GM23338 (cell line): ENCODE measurements around the gene IFT74. TPM values are rescaled to one million over a fixed set of nuclear protein-coding genes. Genes with fewer than 3 reads are reported as not detected.

Source experiments
- ATAC-seq: fragments of 200-7000 bp; cut with Tn5 transposase; 3 replicates; pipeline ENCODE4 v1.9.1; 2020
- DNase-seq: peaks from one replicate; pipeline ENCODE4 v3.0.0-alpha.2; 2015; ENCODE audit warnings: low spot score
- H2AFZ ChIP-seq: fragments of 200-600 bp; sonication (generic); 2 replicates; pipeline ENCODE4 v1.8.0; 2016; ENCODE audit warnings: antibody characterized with exemption, mild to moderate bottlenecking, moderate library complexity
- H3F3A ChIP-seq: fragments of 200-600 bp; sonication (generic); replicated peaks from 2 replicates; pipeline ENCODE4 v1.8.0; 2017; ENCODE audit warnings: antibody characterized with exemption, mixed run types, low read depth
- H3K27ac ChIP-seq: fragments of 200-600 bp; sonication (generic); 2 replicates; pipeline ENCODE4 v1.6.1; 2016; ENCODE audit warnings: low read depth
- H3K27me3 ChIP-seq: fragments of 200-600 bp; sonication (generic); 2 replicates; pipeline ENCODE4 v1.8.0; 2016; ENCODE audit warnings: mild to moderate bottlenecking, mixed run types, moderate library complexity; ENCODE audit not compliant: insufficient read depth
- H3K36me3 ChIP-seq: fragments of 200-600 bp; sonication (generic); 2 replicates; pipeline ENCODE4 v1.8.0; 2016; ENCODE audit warnings: mild to moderate bottlenecking; ENCODE audit not compliant: insufficient read depth
- H3K4me1 ChIP-seq: fragments of 200-600 bp; sonication (generic); 2 replicates; pipeline ENCODE4 v1.8.0; 2016; ENCODE audit warnings: mild to moderate bottlenecking, moderate library complexity; ENCODE audit not compliant: insufficient read depth
- H3K4me2 ChIP-seq: fragments of 200-600 bp; sonication (generic); 2 replicates; pipeline ENCODE4 v1.7.1; 2017; ENCODE audit warnings: mixed run types
- H3K4me3 ChIP-seq: fragments of 200-600 bp; sonication (generic); 2 replicates; pipeline ENCODE4 v1.6.1; 2016; ENCODE audit warnings: mixed run types
- H3K79me2 ChIP-seq: fragments of 200-600 bp; sonication (generic); replicated peaks from 2 replicates; pipeline ENCODE4 v1.8.0; 2017; ENCODE audit warnings: mild to moderate bottlenecking; ENCODE audit not compliant: insufficient read depth
- H3K9me2 ChIP-seq: fragments of 200-600 bp; sonication (generic); 2 replicates; pipeline ENCODE4 v1.8.0; 2017; ENCODE audit not compliant: insufficient read depth
- H4K20me1 ChIP-seq: fragments of 200-600 bp; sonication (generic); replicated peaks from 2 replicates; pipeline ENCODE4 v1.8.0; 2017; ENCODE audit warnings: mild to moderate bottlenecking; ENCODE audit not compliant: insufficient read depth
- H3K27ac Mint-ChIP-seq: 2 replicates; pipeline ENCODE4 v1.8.0; 2020; ENCODE audit warnings: inconsistent platforms, mild to moderate bottlenecking, moderate library complexity, mixed read lengths
- H3K27me3 Mint-ChIP-seq: 3 replicates; pipeline ENCODE4 v1.8.0; 2022; ENCODE audit warnings: low read depth, mild to moderate bottlenecking, moderate library complexity, mixed read lengths, inconsistent platforms; ENCODE audit not compliant: insufficient read depth, poor library complexity
- H3K36me3 Mint-ChIP-seq: 3 replicates; pipeline ENCODE4 v1.8.0; 2021; ENCODE audit warnings: low read depth, mild to moderate bottlenecking, inconsistent platforms, moderate library complexity, mixed read lengths
- H3K4me1 Mint-ChIP-seq: 3 replicates; pipeline ENCODE4 v1.8.0; 2020; ENCODE audit warnings: mild to moderate bottlenecking, inconsistent platforms, mixed read lengths
- H3K4me3 Mint-ChIP-seq: 3 replicates; pipeline ENCODE4 v1.8.0; 2021; ENCODE audit warnings: moderate library complexity, mild to moderate bottlenecking, inconsistent platforms, mixed read lengths
- H3K9me3 Mint-ChIP-seq: 3 replicates; pipeline ENCODE4 v1.8.0; 2020; ENCODE audit warnings: moderate library complexity, mild to moderate bottlenecking, inconsistent platforms, mixed read lengths
- CREB1 ChIP-seq: fragments of 250-450 bp; sonication (Bioruptor Pico); IDR thresholded peaks from 2 replicates; pipeline ENCODE4 v1.5.0; 2020; ENCODE audit warnings: low read depth, mild to moderate bottlenecking, moderate library complexity
- EZH2 ChIP-seq: fragments of 200-600 bp; sonication (generic); IDR thresholded peaks from one replicate; pipeline ENCODE4 v1.8.0; 2017; ENCODE audit warnings: antibody characterized with exemption, mild to moderate bottlenecking, low read depth; ENCODE audit not compliant: unreplicated experiment
- EZH2phosphoT487 ChIP-seq: fragments of 200-600 bp; sonication (generic); IDR thresholded peaks from one replicate; pipeline ENCODE4 v1.8.1; 2018; ENCODE audit warnings: antibody characterized with exemption; ENCODE audit not compliant: unreplicated experiment
- JUNB ChIP-seq: IDR thresholded peaks from one replicate; pipeline ENCODE4 v1.6.1; 2016; ENCODE audit warnings: antibody characterized with exemption; ENCODE audit not compliant: unreplicated experiment
- NANOG ChIP-seq: IDR thresholded peaks from 2 replicates; pipeline ENCODE4 v1.6.1; 2016; ENCODE audit warnings: antibody characterized with exemption, borderline replicate concordance
- POLR2AphosphoS5 ChIP-seq: IDR thresholded peaks from 2 replicates; pipeline ENCODE4 v1.6.1; 2016; ENCODE audit warnings: antibody characterized with exemption, low read depth
- STAT1 ChIP-seq: IDR thresholded peaks from one replicate; pipeline ENCODE4 v1.6.1; 2016; ENCODE audit warnings: antibody characterized with exemption; ENCODE audit not compliant: unreplicated experiment
- ZNF114 ChIP-seq: fragments of 250-450 bp; sonication (Bioruptor Pico); IDR thresholded peaks from 2 replicates; pipeline ENCODE4 v1.5.0; 2020; ENCODE audit warnings: mild to moderate bottlenecking, moderate library complexity
- ZNF331 ChIP-seq: fragments of 250-450 bp; sonication (Bioruptor Pico); IDR thresholded peaks from 2 replicates; pipeline ENCODE4 v1.5.0; 2020; ENCODE audit warnings: low read depth, mild to moderate bottlenecking, moderate library complexity
- polyA plus RNA-seq: library from polyadenylated mRNA; unstranded; fragments of >200 nt; fragmentation: Nextera tagmentation; extraction: Ambion mirVana; gene quantifications from 2 replicates; pipeline ENCODE4 v1.2.1, GENCODE V29; 2016
- total RNA-seq: library from RNA; depleted of rRNA; stranded (reverse); fragments of >200 nt; shearing (Covaris generic); gene quantifications from 2 replicates; pipeline ENCODE4 v1.2.3, GENCODE V29; 2014
- TF ChIP-seq, protein P1 (sequence below), 2 experiments: fragments of 200-600 bp in 1 of 2; sonication (generic) in 1 of 2; conservative IDR thresholded peaks; 2 replicates each; pipeline versions ENCODE4 v1.5.1 to v1.6.1; 2016 to 2017; ENCODE audit warnings: antibody characterized with exemption in 2 of 2, low read depth in 2 of 2, mild to moderate bottlenecking in 2 of 2, moderate library complexity in 1 of 2
- TF ChIP-seq, protein P2 (sequence below): fragments of 250-450 bp; sonication (Bioruptor Pico); IDR thresholded peaks from 2 replicates; pipeline ENCODE4 v1.5.0; 2020; ENCODE audit warnings: mild to moderate bottlenecking, moderate library complexity
- TF ChIP-seq, protein P3 (sequence below): IDR thresholded peaks from 2 replicates; pipeline ENCODE4 v1.6.1; 2016; ENCODE audit warnings: antibody characterized with exemption
- TF ChIP-seq, protein P4 (sequence below): IDR thresholded peaks from one replicate; pipeline ENCODE4 v1.6.1; 2018; ENCODE audit warnings: antibody characterized with exemption; ENCODE audit not compliant: unreplicated experiment

The IFT74 gene
- total and polyA plus RNA-seq, 2 experiments from 2014 or later: 14.6 to 30.0 TPM

DNA sequence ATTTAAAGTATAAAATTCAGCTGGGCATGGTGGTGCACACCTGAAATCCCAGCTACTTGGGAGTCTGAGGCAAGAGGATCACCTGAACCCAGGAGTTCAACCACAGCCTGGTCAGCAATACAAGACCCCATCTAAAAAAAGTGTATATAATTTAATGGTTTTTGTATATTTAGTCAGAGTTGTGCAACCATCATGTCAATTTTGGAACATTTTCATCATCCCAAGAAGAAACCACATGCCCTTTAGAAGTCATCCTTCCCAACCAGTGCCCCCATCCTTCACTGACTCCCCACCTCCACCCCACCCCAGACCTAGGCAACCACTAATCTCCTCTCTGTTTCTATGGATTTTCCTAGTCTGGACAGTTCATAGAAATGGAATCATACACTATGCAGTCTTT lies 134.0 kb downstream of the IFT74 start:
- Histone ChIP-seq H3K4me3 (no peak overlapping the region), H4K20me1 (no peaks in the 10 kb centered on the region), H3K36me3 (peaks cover 4% of the 10 kb centered on the region; the same call in 1 of the 2 replicates), H3F3A (no peaks in the 10 kb centered on the region), H3K9me2 (no peaks in the 10 kb centered on the region; the same call in 1 of the 2 replicates), H3K4me1 (no peaks in the 10 kb centered on the region), H3K27me3 (no peaks in the 10 kb centered on the region), H3K79me2 (no peaks in the 10 kb centered on the region), H3K4me2 (no peak overlapping the region), H2AFZ (no peak overlapping the region), H3K27ac (no peak overlapping the region)
- no peak overlapping the region for H3K4me3 Mint-ChIP-seq
- no peaks in the 10 kb centered on the region for H3K4me1 Mint-ChIP-seq
- ATAC-seq: no peak
- no peaks in the 10 kb centered on the region; the same call in 2 of the 3 replicates for H3K36me3 Mint-ChIP-seq
- TF ChIP-seq, protein P1, sequence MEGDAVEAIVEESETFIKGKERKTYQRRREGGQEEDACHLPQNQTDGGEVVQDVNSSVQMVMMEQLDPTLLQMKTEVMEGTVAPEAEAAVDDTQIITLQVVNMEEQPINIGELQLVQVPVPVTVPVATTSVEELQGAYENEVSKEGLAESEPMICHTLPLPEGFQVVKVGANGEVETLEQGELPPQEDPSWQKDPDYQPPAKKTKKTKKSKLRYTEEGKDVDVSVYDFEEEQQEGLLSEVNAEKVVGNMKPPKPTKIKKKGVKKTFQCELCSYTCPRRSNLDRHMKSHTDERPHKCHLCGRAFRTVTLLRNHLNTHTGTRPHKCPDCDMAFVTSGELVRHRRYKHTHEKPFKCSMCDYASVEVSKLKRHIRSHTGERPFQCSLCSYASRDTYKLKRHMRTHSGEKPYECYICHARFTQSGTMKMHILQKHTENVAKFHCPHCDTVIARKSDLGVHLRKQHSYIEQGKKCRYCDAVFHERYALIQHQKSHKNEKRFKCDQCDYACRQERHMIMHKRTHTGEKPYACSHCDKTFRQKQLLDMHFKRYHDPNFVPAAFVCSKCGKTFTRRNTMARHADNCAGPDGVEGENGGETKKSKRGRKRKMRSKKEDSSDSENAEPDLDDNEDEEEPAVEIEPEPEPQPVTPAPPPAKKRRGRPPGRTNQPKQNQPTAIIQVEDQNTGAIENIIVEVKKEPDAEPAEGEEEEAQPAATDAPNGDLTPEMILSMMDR (conservative IDR thresholded peaks at IDR 0.05; ENCODE audit: low read depth in 2 of 2): no peak
- no peak for TF ChIP-seq NANOG
- TF ChIP-seq, protein P2, sequence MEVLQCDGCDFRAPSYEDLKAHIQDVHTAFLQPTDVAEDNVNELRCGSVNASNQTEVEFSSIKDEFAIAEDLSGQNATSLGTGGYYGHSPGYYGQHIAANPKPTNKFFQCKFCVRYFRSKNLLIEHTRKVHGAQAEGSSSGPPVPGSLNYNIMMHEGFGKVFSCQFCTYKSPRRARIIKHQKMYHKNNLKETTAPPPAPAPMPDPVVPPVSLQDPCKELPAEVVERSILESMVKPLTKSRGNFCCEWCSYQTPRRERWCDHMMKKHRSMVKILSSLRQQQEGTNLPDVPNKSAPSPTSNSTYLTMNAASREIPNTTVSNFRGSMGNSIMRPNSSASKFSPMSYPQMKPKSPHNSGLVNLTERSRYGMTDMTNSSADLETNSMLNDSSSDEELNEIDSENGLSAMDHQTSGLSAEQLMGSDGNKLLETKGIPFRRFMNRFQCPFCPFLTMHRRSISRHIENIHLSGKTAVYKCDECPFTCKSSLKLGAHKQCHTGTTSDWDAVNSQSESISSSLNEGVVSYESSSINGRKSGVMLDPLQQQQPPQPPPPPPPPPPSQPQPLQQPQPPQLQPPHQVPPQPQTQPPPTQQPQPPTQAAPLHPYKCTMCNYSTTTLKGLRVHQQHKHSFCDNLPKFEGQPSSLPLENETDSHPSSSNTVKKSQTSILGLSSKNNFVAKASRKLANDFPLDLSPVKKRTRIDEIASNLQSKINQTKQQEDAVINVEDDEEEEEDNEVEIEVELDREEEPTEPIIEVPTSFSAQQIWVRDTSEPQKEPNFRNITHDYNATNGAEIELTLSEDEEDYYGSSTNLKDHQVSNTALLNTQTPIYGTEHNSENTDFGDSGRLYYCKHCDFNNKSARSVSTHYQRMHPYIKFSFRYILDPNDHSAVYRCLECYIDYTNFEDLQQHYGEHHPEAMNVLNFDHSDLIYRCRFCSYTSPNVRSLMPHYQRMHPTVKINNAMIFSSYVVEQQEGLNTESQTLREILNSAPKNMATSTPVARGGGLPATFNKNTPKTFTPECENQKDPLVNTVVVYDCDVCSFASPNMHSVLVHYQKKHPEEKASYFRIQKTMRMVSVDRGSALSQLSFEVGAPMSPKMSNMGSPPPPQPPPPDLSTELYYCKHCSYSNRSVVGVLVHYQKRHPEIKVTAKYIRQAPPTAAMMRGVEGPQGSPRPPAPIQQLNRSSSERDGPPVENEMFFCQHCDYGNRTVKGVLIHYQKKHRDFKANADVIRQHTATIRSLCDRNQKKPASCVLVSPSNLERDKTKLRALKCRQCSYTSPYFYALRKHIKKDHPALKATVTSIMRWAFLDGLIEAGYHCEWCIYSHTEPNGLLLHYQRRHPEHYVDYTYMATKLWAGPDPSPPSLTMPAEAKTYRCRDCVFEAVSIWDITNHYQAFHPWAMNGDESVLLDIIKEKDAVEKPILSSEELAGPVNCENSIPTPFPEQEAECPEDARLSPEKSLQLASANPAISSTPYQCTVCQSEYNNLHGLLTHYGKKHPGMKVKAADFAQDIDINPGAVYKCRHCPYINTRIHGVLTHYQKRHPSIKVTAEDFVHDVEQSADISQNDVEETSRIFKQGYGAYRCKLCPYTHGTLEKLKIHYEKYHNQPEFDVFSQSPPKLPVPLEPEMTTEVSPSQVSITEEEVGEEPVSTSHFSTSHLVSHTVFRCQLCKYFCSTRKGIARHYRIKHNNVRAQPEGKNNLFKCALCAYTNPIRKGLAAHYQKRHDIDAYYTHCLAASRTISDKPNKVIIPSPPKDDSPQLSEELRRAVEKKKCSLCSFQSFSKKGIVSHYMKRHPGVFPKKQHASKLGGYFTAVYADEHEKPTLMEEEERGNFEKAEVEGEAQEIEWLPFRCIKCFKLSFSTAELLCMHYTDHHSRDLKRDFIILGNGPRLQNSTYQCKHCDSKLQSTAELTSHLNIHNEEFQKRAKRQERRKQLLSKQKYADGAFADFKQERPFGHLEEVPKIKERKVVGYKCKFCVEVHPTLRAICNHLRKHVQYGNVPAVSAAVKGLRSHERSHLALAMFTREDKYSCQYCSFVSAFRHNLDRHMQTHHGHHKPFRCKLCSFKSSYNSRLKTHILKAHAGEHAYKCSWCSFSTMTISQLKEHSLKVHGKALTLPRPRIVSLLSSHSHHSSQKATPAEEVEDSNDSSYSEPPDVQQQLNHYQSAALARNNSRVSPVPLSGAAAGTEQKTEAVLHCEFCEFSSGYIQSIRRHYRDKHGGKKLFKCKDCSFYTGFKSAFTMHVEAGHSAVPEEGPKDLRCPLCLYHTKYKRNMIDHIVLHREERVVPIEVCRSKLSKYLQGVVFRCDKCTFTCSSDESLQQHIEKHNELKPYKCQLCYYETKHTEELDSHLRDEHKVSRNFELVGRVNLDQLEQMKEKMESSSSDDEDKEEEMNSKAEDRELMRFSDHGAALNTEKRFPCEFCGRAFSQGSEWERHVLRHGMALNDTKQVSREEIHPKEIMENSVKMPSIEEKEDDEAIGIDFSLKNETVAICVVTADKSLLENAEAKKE (CRISPR knock-in tag): no peak
- TF ChIP-seq JUNB: no peak
- TF ChIP-seq POLR2AphosphoS5: no peak
- no peak for TF ChIP-seq EZH2
- no peak for TF ChIP-seq ZNF114 (CRISPR knock-in tag)
- no peak for TF ChIP-seq CREB1 (CRISPR knock-in tag)
- TF ChIP-seq STAT1: no peak
- TF ChIP-seq, protein P3, sequence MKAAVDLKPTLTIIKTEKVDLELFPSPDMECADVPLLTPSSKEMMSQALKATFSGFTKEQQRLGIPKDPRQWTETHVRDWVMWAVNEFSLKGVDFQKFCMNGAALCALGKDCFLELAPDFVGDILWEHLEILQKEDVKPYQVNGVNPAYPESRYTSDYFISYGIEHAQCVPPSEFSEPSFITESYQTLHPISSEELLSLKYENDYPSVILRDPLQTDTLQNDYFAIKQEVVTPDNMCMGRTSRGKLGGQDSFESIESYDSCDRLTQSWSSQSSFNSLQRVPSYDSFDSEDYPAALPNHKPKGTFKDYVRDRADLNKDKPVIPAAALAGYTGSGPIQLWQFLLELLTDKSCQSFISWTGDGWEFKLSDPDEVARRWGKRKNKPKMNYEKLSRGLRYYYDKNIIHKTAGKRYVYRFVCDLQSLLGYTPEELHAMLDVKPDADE: no peak
- TF ChIP-seq, protein P4, sequence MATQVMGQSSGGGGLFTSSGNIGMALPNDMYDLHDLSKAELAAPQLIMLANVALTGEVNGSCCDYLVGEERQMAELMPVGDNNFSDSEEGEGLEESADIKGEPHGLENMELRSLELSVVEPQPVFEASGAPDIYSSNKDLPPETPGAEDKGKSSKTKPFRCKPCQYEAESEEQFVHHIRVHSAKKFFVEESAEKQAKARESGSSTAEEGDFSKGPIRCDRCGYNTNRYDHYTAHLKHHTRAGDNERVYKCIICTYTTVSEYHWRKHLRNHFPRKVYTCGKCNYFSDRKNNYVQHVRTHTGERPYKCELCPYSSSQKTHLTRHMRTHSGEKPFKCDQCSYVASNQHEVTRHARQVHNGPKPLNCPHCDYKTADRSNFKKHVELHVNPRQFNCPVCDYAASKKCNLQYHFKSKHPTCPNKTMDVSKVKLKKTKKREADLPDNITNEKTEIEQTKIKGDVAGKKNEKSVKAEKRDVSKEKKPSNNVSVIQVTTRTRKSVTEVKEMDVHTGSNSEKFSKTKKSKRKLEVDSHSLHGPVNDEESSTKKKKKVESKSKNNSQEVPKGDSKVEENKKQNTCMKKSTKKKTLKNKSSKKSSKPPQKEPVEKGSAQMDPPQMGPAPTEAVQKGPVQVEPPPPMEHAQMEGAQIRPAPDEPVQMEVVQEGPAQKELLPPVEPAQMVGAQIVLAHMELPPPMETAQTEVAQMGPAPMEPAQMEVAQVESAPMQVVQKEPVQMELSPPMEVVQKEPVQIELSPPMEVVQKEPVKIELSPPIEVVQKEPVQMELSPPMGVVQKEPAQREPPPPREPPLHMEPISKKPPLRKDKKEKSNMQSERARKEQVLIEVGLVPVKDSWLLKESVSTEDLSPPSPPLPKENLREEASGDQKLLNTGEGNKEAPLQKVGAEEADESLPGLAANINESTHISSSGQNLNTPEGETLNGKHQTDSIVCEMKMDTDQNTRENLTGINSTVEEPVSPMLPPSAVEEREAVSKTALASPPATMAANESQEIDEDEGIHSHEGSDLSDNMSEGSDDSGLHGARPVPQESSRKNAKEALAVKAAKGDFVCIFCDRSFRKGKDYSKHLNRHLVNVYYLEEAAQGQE: no peak
- no peak for TF ChIP-seq ZNF331 (CRISPR knock-in tag)
- no peak for TF ChIP-seq EZH2phosphoT487
- H3K9me3 Mint-ChIP-seq: peaks cover 12% of the 10 kb centered on the region
- no peak overlapping the region for H3K27ac Mint-ChIP-seq
- no peak for DNase-seq
- H3K27me3 Mint-ChIP-seq: no peaks in the 10 kb centered on the region
